GM12873 (cell line): ENCODE results near the gene CCDC8.

ENCODE experiments used
- TF ChIP-seq, protein P1 (sequence below): IDR thresholded peaks from 2 replicates; pipeline ENCODE4 v1.5.1; 2012; ENCODE audit warnings: low read depth, mild to moderate bottlenecking, moderate library complexity, low read length, control low read depth; ENCODE audit not compliant: insufficient read depth; ENCODE audit errors: missing control alignments

The CCDC8 gene

DNA sequence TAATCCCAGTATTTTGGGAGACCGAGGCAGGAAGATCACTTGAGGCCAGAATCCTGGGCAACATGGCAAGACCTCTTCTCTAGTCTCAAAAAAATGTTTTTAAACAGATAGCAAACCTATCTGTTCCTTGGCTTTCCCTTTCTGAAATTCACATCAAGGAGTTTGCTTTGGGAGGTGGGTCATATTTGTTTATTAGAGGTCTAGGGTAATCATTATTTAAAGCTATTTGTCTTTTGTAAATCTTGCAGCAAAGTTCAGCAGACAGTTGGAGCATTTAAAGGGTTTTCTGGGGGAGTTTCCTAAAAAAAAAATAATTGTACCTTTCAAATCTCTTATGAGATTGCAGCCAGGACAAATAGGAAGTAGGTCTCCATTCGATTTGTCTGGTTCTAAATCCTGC, 49.0 kb downstream of the CCDC8 start:
- TF ChIP-seq, protein P1, sequence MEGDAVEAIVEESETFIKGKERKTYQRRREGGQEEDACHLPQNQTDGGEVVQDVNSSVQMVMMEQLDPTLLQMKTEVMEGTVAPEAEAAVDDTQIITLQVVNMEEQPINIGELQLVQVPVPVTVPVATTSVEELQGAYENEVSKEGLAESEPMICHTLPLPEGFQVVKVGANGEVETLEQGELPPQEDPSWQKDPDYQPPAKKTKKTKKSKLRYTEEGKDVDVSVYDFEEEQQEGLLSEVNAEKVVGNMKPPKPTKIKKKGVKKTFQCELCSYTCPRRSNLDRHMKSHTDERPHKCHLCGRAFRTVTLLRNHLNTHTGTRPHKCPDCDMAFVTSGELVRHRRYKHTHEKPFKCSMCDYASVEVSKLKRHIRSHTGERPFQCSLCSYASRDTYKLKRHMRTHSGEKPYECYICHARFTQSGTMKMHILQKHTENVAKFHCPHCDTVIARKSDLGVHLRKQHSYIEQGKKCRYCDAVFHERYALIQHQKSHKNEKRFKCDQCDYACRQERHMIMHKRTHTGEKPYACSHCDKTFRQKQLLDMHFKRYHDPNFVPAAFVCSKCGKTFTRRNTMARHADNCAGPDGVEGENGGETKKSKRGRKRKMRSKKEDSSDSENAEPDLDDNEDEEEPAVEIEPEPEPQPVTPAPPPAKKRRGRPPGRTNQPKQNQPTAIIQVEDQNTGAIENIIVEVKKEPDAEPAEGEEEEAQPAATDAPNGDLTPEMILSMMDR = no peak

DNA sequence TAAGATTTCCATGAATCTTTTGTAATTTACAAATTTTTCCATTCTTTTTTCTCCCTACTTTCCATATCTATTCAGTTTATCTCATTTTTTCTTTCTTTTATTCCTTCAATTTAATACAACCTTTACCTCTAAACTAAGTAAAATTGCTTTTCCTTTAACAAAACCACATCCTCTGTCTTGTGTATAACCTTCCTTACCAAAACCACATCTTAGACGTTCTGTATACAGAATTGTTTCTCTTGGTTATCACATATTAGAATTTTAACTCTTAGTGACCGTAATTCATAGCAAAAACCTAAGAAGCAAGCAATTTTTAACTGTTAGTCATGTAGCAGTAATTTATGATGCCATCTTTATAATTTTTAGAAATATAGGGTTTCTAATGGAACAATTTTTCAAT, 51.4 kb downstream of the CCDC8 start:
- TF ChIP-seq, protein P1 = no peak
